Measurements from ENCODE around the gene IFNL2. TPM values are rescaled to one million over a fixed set of nuclear protein-coding genes. Genes with fewer than 3 reads are reported as not detected.

The IFNL2 gene
- total RNA-seq, 4 donors from 2014 or later, result not detected

- no peak for TF ChIP-seq POLR2A (IDR thresholded peaks at IDR 0.05)
- TF ChIP-seq CTCF (IDR thresholded peaks at IDR 0.05), result no peak
- 92 to 93% methylated on average over 5 of the region's 5 CpGs for WGBS, 2 donors
- no peak for DNase-seq (ENCODE audit: low spot score in 2 of 2)
- intact Hi-C loops (cut with DNase I; ENCODE audit: low total_unique reads), result no loop called here
- H3K4me3 ChIP-seq (ENCODE audit: low read depth, poor library complexity, severe bottlenecking), result no peak overlapping the region
These were observed 49.9 kb downstream of the IFNL2 start for GRCh38 chr19:39318071-39318470.

DNA sequence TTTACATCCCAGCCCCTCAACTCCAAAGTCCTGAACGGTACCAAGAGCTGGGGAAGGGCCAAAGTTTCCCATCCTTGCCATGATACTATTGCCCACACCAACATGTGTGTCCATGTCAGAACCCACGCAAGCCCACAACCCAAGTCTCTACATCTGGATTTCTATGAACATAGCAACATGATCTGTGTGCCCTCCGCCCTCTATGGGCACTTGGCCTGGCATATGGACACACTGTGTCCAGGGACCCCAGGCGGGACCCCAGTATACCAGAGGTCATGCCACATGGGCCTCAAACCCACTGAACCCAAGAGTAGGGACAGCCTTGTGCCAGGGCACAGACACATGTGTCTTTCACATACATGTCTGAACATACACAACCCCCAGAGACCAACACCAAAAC lies 50.5 kb downstream of the IFNL2 start:
- intact Hi-C loops (cut with DNase I; ENCODE audit: low total_unique reads), result no loop called here
- DNase-seq (ENCODE audit: low spot score in 2 of 2), result no peak
- no peak overlapping the region for H3K4me3 ChIP-seq (ENCODE audit: low read depth, poor library complexity, severe bottlenecking)
- TF ChIP-seq CTCF (IDR thresholded peaks at IDR 0.05) (no peak), POLR2A (IDR thresholded peaks at IDR 0.05) (no peak)
- 78 to 89% methylated on average over 4 of the region's 4 CpGs for WGBS, 2 donors

GRCh38 chr19:39319098-39319891 lies 51.1 kb downstream of the IFNL2 start:
- no peak overlapping the region for H3K4me3 ChIP-seq (ENCODE audit: low read depth, poor library complexity, severe bottlenecking)
- TF ChIP-seq POLR2A (IDR thresholded peaks at IDR 0.05) (no peak), CTCF (IDR thresholded peaks at IDR 0.05) (no peak)
- WGBS, 2 donors, result 73 to 75% methylated on average over 5 of the region's 5 CpGs
- intact Hi-C loops (cut with DNase I; ENCODE audit: low total_unique reads), result no loop called here
- DNase-seq (ENCODE audit: low spot score in 2 of 2), result no peak

Other genes starting within 250 kb of the IFNL2 start
- 10 to 100 TPM; 25.0 to 33.3 (median 29.1) TPM for gene FBXO27, start 235.8 kb upstream of the IFNL2 start, total RNA-seq
- 10 to 100 TPM; 20.8 to 46.5 (median 29.0) TPM for gene ACP7, start 184.0 kb upstream of the IFNL2 start, total RNA-seq
- 10 to 100 TPM; 30.9 to 65.7 (median 40.1) TPM for gene PAK4, start 142.6 kb upstream of the IFNL2 start, total RNA-seq
- 100 to 1,000 TPM; 367 to 798 (median 407) TPM for gene NCCRP1, start 71.4 kb upstream of the IFNL2 start, total RNA-seq
- gene SYCN, start 64.1 kb upstream of the IFNL2 start, total RNA-seq, result not detected
- gene IFNL3, start 23.4 kb upstream of the IFNL2 start, total RNA-seq, result not detected
- gene IFNL4, start 19.5 kb upstream of the IFNL2 start, total RNA-seq, result not detected
- not detected for gene IFNL1, start 28.0 kb downstream of the IFNL2 start, total RNA-seq
- 1 to 10 TPM in 2 of 4 donors, under 1 TPM in 2; 0.46 to 3.5 (median 1.5) TPM for gene LRFN1, start 52.5 kb downstream of the IFNL2 start, total RNA-seq
- 10 to 100 TPM in 2 of 4 donors, 1 to 10 TPM in 1, under 1 TPM in 1; 0.72 to 12.6 (median 8.8) TPM for gene GMFG, start 67.6 kb downstream of the IFNL2 start, total RNA-seq
- gene SAMD4B, start 74.0 kb downstream of the IFNL2 start, total RNA-seq, result 100 to 1,000 TPM; 102 to 132 (median 118) TPM
- gene PAF1, start 122.7 kb downstream of the IFNL2 start, total RNA-seq, result 10 to 100 TPM; 22.4 to 48.0 (median 36.3) TPM
- gene MED29, start 123.0 kb downstream of the IFNL2 start, total RNA-seq, result 10 to 100 TPM; 30.3 to 35.8 (median 33.3) TPM
- 100 to 1,000 TPM; 170 to 536 (median 280) TPM for gene ZFP36, start 138.5 kb downstream of the IFNL2 start, total RNA-seq
- 1 to 10 TPM; 3.0 to 6.4 (median 4.3) TPM for gene PLEKHG2, start 144.3 kb downstream of the IFNL2 start, total RNA-seq
- gene RPS16, start 167.6 kb downstream of the IFNL2 start, total RNA-seq, result 1,000 to 10,000 TPM; 1,726 to 3,026 (median 2,088) TPM
- 100 to 1,000 TPM in 1 of 4 donors, 10 to 100 TPM in 3; 70.0 to 102 (median 77.3) TPM for gene SUPT5H, start 177.2 kb downstream of the IFNL2 start, total RNA-seq
- 10 to 100 TPM; 35.0 to 41.9 (median 37.1) TPM for gene TIMM50, start 212.4 kb downstream of the IFNL2 start, total RNA-seq
- gene DLL3, start 230.6 kb downstream of the IFNL2 start, total RNA-seq, result under 1 TPM in 1 of 4 donors, not detected in 3; 0.10 TPM
- gene SELENOV, start 246.7 kb downstream of the IFNL2 start, total RNA-seq, result not detected